Activated T-cell treated with anti-CD3 and anti-CD28 coated beads, Interleukin-2, amount 50 U/mL, for 72 hours (primary cell): Measurements from ENCODE around the gene PPP1R14D. TPM values are rescaled to one million over a fixed set of nuclear protein-coding genes. Genes with fewer than 3 reads are reported as not detected.

Experiments
- ATAC-seq, 2 donors: fragments of 150-1000 bp; cut with Tn5 transposase; replicated peaks in 1 of 2; 2 replicates each; pipeline ENCODE4 v1.10.0; 2021; ENCODE audit warnings: moderate library complexity in 2 of 2, mild to moderate bottlenecking in 1 of 2
- DNase-seq, 2 donors: peaks; one replicate each; pipeline ENCODE4 v3.0.0; 2021 to 2022; ENCODE audit warnings: mixed read lengths in 1 of 2
- H3K27ac Mint-ChIP-seq: one replicate; pipeline ENCODE4 v1.8.0; 2022; ENCODE audit warnings: mild to moderate bottlenecking, moderate library complexity, mixed read lengths
- H3K27me3 Mint-ChIP-seq: one replicate; pipeline ENCODE4 v1.8.0; 2022; ENCODE audit warnings: low read depth, mixed read lengths
- H3K36me3 Mint-ChIP-seq, 2 donors: one replicate each; pipeline ENCODE4 v1.8.0; 2022; ENCODE audit warnings: mixed read lengths in 2 of 2, mild to moderate bottlenecking in 1 of 2; ENCODE audit not compliant: insufficient read depth in 2 of 2
- H3K4me1 Mint-ChIP-seq: one replicate; pipeline ENCODE4 v1.8.0; 2022; ENCODE audit warnings: low read depth, mixed read lengths
- H3K4me3 Mint-ChIP-seq, 2 donors: one replicate each; pipeline ENCODE4 v1.8.0; 2022; ENCODE audit warnings: mild to moderate bottlenecking in 2 of 2, mixed read lengths in 2 of 2, moderate library complexity in 2 of 2
- H3K9me3 Mint-ChIP-seq, 2 donors: one replicate each; pipeline ENCODE4 v1.8.0; 2022; ENCODE audit warnings: mixed read lengths in 2 of 2
- total RNA-seq, 2 donors: library from RNA; stranded (reverse); gene quantifications; one replicate each; pipeline ENCODE4 v1.2.3, GENCODE V29; 2022

The PPP1R14D gene
- total RNA-seq, 2 donors from 2014 or later: not detected

GRCh38 chr15:40775740-40776536 is 52.6 kb downstream of the PPP1R14D start:
- Mint-ChIP-seq H3K27ac (no peak overlapping the region), H3K4me3 (no peak overlapping the region), H3K9me3 (no peaks in the 10 kb centered on the region), H3K27me3 (no peaks in the 10 kb centered on the region), H3K36me3 (peaks cover 2 to 7% of the 10 kb centered on the region in 2 donors), H3K4me1 (peaks cover 8% of the 10 kb centered on the region)
- DNase-seq (no peak), ATAC-seq (peak in 1 of 2 donors; percentile 4)

DNA sequence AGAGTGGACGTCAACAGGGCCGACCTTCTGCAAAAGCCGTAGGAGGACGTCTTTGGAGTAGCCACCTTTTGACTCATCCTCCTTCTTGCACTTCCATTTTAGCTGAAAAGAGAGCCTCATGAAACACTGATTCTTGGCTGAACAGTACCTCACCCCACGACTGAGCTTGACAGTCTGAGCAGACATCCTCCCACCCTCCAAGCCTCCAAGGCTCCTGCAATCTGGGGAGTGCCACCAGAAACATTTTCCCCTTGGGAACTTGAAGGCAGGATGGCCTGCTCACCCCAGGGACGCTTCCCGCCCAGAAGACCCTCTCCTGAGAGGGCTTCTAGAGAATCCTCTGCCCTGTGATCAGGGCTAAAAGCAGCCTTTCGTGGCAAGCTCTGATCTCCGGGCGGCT is 53.5 kb downstream of the PPP1R14D start:
- no peak for DNase-seq
- H3K4me3 Mint-ChIP-seq: no peak overlapping the region
- no peaks in the 10 kb centered on the region for H3K9me3 Mint-ChIP-seq
- peaks cover 2 to 7% of the 10 kb centered on the region in 2 donors for H3K36me3 Mint-ChIP-seq
- ATAC-seq: no peak
- H3K4me1 Mint-ChIP-seq: peaks cover 12% of the 10 kb centered on the region
- no peaks in the 10 kb centered on the region for H3K27me3 Mint-ChIP-seq
- H3K27ac Mint-ChIP-seq: no peak overlapping the region

GRCh38 chr15:40773902-40774301 is 54.6 kb downstream of the PPP1R14D start:
- DNase-seq (no peak), ATAC-seq (no peak)
- peaks cover 23% of the 10 kb centered on the region for H3K4me1 Mint-ChIP-seq
- peaks cover 2 to 3% of the 10 kb centered on the region in 2 donors for H3K36me3 Mint-ChIP-seq
- no peaks in the 10 kb centered on the region for H3K27me3 Mint-ChIP-seq
- H3K4me3 Mint-ChIP-seq: no peak overlapping the region
- no peak overlapping the region for H3K27ac Mint-ChIP-seq
- H3K9me3 Mint-ChIP-seq: no peaks in the 10 kb centered on the region

DNA sequence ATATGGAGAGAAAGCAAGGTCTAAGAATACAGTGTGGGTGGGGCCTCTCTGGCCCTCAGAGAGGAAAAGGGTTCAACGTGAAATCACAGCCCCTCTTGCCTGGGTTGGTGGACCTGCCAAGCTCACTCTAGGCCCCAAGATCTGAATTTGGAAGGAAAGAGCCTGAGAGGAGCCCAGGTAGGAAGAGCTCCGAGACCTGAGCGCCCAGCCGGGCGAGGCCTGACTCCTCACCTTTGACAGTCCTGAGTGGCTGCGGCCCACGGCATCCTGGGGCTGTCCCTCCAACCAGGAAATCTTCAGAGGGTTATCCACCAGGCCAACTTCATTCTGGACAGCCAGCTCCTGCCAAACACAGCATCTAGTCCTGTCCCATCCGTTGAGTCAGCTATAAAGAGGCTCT is 55.0 kb downstream of the PPP1R14D start:
- H3K36me3 Mint-ChIP-seq: peaks cover 2 to 3% of the 10 kb centered on the region in 2 donors
- no peaks in the 10 kb centered on the region for H3K27me3 Mint-ChIP-seq
- no peaks in the 10 kb centered on the region for H3K9me3 Mint-ChIP-seq
- H3K27ac Mint-ChIP-seq: no peak overlapping the region
- no peak for ATAC-seq
- no peak for DNase-seq
- H3K4me1 Mint-ChIP-seq: peaks cover 27% of the 10 kb centered on the region
- no peak overlapping the region for H3K4me3 Mint-ChIP-seq

- Mint-ChIP-seq H3K36me3 (peaks cover 2 to 3% of the 10 kb centered on the region in 2 donors), H3K27ac (no peak overlapping the region)
- ATAC-seq: no peak
Measured at GRCh38 chr15:40772014-40772413, 56.5 kb downstream of the PPP1R14D start.

DNA sequence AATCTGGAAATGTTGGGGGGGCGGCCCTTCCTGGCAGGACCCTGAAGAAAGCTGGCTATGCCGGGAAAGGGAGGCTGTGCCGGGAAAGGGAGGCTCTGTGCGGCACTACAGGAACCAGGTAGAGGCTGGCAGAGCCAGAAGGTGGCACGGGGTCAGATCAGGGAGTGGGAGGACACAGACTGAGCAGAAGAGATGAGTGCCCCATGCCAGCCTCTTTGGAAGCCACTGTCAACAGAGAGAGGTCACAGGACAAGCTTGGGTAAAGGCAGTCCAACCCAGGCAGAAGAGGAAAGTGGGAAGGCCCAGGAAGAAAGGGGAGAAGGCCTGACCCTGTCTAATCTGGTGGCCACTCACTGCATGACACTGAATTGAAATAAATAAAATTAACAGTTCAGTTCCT is 57.3 kb downstream of the PPP1R14D start:
- no peak for DNase-seq
- H3K4me1 Mint-ChIP-seq: peaks cover 24% of the 10 kb centered on the region
- H3K4me3 Mint-ChIP-seq: no peak overlapping the region
- no peak overlapping the region for H3K27ac Mint-ChIP-seq
- H3K9me3 Mint-ChIP-seq: no peaks in the 10 kb centered on the region
- no peak for ATAC-seq
- H3K36me3 Mint-ChIP-seq: no peaks in the 10 kb centered on the region
- no peaks in the 10 kb centered on the region for H3K27me3 Mint-ChIP-seq

More at GRCh38 chr15:40772014-40772413, 56.5 kb downstream of the PPP1R14D start:
- Mint-ChIP-seq H3K4me3 (no peak overlapping the region), H3K4me1 (peaks cover 31% of the 10 kb centered on the region), H3K27me3 (no peaks in the 10 kb centered on the region), H3K9me3 (no peaks in the 10 kb centered on the region)
- DNase-seq: no peak

GRCh38 chr15:40770147-40770721 is 58.3 kb downstream of the PPP1R14D start:
- ATAC-seq: no peak
- Mint-ChIP-seq H3K27ac (no peak overlapping the region), H3K4me1 (peaks cover 34% of the 10 kb centered on the region), H3K27me3 (no peaks in the 10 kb centered on the region), H3K36me3 (no peaks in the 10 kb centered on the region), H3K9me3 (no peaks in the 10 kb centered on the region), H3K4me3 (peak overlapping the region; percentile 37 to 77)
- DNase-seq: no peak

DNA sequence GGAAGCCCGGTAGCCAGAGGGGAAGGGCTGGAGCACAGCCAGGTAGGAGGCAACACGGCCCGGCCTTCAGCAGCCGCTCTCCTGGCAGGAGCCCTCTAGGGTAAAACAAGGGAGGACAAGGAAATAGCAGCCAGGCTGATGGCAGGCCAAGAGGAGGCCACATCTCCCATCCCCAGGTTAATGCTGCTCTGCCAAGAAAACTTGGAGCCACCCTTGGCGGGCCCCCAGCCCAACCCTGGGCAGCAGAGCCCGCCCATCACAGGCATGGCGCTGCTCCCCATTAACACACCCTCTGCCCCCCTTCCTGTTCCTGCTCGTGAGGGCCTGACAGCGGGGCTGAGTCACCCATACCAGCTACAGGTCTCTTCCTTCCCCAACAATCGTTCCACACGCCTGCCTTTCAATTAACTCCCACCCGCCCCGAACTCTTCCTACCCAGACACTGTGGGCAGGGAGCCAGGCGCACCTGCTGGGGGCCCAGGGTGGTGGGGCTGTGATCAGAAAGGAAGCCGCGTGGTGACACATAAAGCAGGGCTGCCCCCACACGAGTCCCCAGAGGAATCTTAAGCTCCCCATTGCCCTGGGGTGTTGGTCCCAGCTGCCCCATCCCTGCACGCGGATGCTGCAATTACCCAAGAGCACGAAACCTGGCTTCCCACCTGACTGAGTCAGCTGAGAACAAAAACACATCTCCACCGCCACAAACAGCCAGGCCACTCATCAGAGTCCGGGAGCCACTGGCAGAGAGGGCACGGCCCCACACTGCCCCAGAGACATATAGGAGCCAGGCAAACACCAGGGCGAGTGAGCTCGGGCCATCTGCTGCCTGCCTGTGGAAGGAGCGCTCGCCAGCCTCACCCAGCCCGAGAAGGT is 59.0 kb downstream of the PPP1R14D start, which contains the start of gene C15orf62:
Gene C15orf62 (plus strand): TSS at position 707 of the 873 bp plus-strand sequence. CDS start 516 bp downstream, outside the sequence.
- Mint-ChIP-seq H3K27me3 (no peaks in the 10 kb centered on the region), H3K36me3 (no peaks in the 10 kb centered on the region), H3K4me1 (peaks cover 40% of the 10 kb centered on the region), H3K4me3 (peak within 1 kb of the TSS; percentile 69 to 77), H3K27ac (peak within 1 kb of the TSS; percentile 88), H3K9me3 (no peaks in the 10 kb centered on the region)
- peak; percentile 50 to 63 for ATAC-seq
- peak; percentile 38 to 64 for DNase-seq

DNA sequence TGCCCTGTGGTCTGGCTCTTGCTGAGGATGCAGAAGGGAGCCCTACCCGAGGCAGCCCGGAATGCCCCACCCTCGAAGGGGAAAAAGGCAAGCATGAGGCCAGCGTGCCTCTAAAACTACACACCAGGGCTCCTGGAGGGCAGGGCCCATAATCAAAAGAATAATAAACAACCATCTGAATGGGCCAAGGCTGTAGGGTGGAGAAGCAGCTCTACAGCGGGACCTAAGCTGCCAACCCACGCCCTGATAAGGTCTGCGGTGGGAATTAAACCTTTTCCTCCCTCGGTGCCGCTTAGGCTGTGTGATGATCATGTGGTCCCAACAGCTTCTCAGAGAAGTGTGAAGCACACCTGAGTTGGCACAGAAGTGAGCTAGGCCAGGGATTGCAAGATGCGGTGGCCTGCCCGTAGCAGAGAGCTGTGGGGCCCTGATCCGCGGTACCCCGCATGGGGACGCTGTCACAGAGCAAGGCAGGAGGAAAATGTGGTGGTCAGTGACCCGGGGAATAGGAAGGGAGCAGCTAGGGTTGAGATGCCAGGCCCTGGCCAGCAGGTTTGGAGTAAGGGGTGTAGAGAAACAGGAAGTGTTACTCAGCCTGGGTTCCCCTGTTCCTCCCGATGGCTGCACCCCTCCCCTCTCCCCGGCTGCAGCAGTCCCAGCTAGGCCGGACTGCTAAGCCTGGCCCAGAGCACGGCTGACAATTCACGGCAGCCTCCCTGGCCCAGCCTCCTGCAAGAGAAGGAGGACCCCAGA is 59.8 kb downstream of the PPP1R14D start:
- Mint-ChIP-seq H3K27ac (peak overlapping the region; percentile 88), H3K4me1 (peaks cover 40% of the 10 kb centered on the region), H3K9me3 (no peaks in the 10 kb centered on the region), H3K36me3 (no peaks in the 10 kb centered on the region), H3K27me3 (no peaks in the 10 kb centered on the region), H3K4me3 (peak overlapping the region; percentile 69 to 77)
- DNase-seq (no peak), ATAC-seq (no peak)

DNA sequence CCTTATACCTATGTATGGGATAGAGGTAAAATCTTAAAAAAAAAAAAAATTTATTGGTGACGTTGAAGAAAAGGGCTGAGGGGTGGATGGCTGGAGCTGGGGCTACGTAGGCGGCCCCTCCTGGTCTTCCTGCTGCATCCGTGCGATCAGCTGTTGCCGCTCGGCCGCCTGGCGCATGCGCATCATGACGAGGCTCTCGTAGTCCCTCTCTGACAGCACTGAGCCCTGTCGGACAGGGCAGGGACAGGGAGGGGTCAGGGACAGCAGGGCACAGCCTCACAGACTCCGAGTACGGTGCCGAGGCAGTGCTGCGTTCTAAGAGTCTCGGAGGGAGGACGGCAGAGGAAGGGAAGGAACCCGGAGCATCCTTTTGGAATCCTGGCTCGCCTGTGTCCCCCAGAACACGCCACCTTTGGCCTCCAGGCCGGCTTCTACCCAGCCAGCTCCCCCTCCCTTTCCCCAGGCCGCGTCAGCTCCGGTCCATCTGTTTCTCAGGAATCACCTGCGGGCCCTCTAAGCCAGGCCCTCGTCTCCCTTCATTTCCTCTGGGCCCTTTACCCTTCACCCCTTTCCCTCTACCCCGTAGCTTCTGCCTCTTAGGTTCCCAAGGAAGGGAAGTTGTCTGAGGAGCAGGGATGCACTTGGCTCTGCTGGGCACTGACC is 60.5 kb downstream of the PPP1R14D start:
- Mint-ChIP-seq H3K9me3 (no peaks in the 10 kb centered on the region), H3K4me3 (peak overlapping the region in 1 of 2 donors; percentile 77), H3K36me3 (no peaks in the 10 kb centered on the region), H3K27me3 (no peaks in the 10 kb centered on the region), H3K4me1 (peaks cover 46% of the 10 kb centered on the region), H3K27ac (no peak overlapping the region)
- no peak for ATAC-seq
- DNase-seq: no peak

GRCh38 chr15:40766906-40767837 is 61.3 kb downstream of the PPP1R14D start:
- Mint-ChIP-seq H3K36me3 (no peaks in the 10 kb centered on the region), H3K27ac (no peak overlapping the region), H3K4me1 (peaks cover 52% of the 10 kb centered on the region), H3K9me3 (no peaks in the 10 kb centered on the region), H3K4me3 (no peak overlapping the region), H3K27me3 (no peaks in the 10 kb centered on the region)
- DNase-seq (no peak), ATAC-seq (no peak)
